Measurements from ENCODE around the gene HES4.

Gene HES4, protein sequence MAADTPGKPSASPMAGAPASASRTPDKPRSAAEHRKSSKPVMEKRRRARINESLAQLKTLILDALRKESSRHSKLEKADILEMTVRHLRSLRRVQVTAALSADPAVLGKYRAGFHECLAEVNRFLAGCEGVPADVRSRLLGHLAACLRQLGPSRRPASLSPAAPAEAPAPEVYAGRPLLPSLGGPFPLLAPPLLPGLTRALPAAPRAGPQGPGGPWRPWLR

DNA sequence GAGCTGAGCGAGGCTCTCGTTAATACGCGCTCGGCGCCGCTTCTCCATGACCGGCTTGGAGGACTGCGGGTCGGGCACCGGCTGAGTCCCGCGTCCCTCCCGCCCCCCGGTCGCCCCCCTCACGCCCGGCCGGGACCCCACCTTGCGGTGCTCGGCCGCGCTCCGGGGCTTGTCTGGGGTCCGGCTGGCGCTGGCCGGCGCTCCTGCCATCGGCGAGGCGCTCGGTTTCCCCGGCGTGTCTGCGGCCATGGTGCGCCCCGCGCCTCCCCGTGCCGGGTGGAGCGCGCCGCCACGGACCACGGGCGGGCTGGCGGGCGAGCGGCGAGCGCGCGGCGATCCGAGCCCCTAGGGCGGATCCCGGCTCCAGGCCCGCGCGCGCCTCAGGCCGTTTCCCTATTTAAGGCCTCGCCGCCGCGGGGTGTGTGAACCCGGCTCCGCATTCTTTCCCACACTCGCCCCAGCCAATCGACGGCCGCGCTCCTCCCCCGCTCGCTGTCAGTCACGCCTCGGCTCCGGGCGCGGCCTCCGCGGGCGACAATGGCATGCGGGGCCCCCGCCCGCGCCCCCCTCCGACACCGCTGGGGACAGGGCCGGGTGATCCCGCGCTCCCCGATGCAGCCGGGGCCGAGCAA lies at the start of gene HES4:
Gene HES4, minus strand, starts transcription at position 373 of the 632 bp plus-strand sequence. Its CDS starts 124 bp downstream, at position 249.
- DNase-seq, result peak; percentile 77

DNA sequence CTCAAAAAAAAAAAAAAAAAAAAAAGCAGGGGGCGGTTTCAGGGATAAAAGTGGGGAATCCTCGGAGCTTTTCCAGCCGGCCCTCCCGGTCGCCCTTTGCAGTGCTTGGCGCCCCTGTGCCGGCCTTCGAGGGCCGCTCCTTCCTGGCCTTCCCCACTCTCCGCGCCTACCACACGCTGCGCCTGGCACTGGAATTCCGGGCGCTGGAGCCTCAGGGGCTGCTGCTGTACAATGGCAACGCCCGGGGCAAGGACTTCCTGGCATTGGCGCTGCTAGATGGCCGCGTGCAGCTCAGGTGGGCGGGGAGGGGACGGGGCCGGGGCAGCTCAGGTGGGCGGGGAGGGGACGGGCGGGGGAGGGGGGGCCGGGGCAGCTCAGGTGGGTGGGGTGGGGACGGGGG lies 48.9 kb upstream of the HES4 start:
- no peak for DNase-seq

DNA sequence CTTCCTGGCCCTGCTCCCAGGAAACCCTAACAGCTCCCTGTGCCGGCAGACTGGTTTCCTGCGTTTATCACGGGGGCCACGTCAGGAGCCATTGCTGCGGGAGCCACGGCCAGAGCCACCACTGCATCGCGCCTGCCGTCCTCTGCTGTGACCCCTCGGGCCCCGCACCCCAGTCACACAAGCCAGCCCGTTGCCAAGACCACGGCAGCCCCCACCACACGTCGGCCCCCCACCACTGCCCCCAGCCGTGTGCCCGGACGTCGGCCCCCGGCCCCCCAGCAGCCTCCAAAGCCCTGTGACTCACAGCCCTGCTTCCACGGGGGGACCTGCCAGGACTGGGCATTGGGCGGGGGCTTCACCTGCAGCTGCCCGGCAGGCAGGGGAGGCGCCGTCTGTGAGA lies 48.1 kb upstream of the HES4 start:
- DNase-seq, result no peak

DNA sequence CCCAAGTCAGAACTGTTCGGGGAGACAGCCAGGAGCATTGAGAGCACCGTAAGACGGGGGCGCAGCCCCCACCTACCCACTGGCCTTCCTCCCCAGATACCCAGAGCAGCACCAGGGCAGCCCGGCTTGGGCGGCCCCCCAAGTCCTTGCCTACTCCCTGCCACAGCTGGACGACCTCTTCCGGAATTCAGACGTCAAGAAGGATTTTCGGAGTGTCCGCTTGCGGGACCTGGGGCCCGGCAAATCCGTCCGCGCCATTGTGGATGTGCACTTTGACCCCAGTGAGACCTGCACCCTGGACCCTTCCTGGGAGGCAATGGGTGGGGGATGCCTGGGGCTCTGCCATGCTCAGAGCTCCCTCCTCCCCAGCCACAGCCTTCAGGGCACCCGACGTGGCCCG lies 47.5 kb upstream of the HES4 start:
- DNase-seq, result no peak

DNA sequence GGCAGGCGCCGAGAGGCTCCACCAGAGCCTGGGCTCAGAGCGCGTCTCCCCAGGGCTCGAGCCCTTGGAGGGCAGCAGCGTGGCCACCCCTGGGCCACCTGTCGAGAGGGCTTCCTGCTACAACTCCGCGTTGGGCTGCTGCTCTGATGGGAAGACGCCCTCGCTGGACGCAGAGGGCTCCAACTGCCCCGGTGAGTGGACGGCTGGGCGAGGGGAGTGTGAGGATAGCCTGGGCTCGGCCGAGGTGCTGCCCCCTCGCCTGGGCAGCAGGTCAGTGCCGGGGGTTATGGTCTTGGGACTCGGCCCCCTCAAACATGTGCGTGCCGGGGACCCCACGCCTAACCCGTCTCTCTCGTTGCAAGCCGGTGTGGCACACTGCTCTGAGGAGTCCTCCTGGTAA lies 46.9 kb upstream of the HES4 start:
- DNase-seq, result no peak

DNA sequence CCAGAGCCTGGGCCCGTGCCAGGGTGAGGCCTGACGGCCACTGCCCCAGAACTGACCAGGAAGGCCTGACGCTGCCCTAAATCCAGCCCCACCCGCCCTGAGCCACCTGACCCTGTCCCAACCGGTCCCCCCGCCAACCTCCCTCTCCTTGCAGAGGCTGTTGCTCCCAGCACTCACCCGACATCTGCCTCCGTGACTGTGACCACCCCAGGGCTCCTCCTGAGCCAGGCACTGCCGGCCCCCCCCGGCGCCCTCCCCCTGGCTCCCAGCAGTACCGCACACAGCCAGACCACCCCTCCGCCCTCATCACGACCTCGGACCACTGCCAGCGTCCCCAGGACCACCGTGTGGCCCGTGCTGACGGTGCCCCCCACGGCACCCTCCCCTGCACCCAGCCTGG lies 46.3 kb upstream of the HES4 start:
- DNase-seq, result no peak

DNA sequence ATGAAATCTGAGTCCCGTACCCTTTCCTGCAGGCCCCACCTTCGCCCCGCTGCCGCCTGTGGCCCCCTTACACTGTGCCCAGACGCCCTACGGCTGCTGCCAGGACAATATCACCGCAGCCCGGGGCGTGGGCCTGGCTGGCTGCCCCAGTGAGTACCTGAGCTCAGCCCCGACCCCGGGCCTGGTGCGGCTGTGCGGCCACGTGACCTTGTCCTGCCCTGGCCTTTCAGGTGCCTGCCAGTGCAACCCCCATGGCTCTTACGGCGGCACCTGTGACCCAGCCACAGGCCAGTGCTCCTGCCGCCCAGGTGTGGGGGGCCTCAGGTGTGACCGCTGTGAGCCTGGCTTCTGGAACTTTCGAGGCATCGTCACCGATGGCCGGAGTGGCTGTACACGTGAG lies 45.2 kb upstream of the HES4 start:
- DNase-seq, result no peak

DNA sequence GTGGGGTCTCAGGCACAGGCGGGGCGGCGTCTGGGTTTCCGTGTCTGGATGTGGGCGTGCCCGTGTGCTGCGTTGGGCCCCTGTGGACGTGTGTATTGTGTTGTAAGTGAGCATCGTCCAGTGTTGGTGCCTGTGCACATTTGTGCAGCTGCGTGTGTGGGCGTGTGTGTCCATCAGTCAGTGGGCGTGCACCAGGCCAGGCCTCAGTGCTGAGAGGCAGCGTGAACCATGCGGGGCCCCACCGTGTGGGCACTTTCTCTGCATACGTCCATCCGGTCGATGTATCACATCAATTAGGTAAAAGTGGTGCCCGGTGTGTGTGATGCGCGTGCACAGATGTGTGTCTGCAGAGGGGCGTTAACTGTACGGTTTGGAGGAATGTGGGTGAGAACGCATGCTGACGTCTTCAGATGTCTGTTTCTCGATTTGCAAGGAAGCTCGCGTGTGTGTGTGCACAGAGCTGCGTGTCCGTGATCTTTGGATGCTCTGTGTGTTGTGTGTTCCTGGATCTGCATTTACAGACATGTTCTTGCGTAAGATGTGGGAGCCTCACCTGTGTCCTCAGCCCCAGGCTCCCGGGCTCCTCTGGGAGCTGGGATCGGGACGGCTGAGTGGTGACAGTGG lies 44.7 kb upstream of the HES4 start:
- DNase-seq, result no peak

DNA sequence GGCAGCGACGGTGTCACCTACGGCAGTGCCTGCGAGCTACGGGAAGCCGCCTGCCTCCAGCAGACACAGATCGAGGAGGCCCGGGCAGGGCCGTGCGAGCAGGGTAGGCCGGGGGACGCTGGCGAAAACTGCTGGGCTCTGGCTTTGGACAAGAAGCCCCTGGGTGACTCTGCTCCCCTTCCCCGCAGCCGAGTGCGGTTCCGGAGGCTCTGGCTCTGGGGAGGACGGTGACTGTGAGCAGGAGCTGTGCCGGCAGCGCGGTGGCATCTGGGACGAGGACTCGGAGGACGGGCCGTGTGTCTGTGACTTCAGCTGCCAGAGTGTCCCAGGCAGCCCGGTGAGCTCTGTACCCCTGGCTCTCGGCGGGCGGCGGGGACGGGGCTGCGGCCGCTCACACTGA lies 44.0 kb upstream of the HES4 start:
- DNase-seq, result no peak

DNA sequence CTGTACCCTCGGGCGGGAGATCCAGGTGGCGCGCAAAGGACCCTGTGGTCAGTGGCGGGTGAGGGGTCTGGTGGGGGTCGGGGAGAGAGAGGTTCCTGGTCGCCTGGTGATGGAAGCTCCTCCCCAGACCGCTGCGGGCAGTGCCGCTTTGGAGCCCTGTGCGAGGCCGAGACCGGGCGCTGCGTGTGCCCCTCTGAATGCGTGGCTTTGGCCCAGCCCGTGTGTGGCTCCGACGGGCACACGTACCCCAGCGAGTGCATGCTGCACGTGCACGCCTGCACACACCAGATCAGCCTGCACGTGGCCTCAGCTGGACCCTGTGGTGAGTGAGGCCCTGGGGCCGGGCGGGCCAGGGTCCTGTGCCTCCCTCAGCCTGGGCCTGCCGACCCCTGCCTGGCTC lies 43.5 kb upstream of the HES4 start:
- DNase-seq, result no peak

DNA sequence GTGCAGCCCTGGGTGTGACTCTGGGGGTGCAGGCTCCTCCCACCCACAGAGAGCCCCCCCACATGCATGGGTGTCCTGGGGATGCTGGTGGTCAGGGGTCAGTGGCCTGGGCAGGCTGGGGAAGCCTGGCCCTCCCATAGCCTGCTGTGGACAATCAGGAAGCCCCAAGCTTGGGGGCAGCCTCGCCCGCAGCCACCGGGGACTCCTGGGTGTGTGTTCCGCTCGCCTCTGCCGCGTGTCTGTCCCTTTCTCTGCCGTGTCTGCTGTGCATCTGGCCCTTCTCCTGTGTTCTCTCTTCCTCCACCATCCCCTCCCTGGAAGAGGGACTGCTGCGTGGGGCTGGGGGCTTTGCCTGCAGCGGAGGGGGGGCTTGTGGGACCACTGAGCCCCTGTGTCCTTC lies 42.9 kb upstream of the HES4 start:
- DNase-seq, result no peak

DNA sequence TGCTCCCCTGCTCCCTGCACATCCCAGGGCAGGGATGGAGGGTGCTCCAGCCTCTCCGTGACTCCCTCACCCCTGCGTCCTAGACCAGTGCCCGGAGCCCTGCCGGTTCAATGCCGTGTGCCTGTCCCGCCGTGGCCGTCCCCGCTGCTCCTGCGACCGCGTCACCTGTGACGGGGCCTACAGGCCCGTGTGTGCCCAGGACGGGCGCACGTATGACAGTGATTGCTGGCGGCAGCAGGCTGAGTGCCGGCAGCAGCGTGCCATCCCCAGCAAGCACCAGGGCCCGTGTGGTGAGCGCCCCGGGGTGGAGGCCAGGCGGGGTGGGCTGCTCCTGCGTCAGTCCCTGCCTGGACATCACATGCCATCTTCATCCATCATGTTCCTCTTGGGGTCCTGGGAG lies 42.0 kb upstream of the HES4 start:
- DNase-seq, result no peak

DNA sequence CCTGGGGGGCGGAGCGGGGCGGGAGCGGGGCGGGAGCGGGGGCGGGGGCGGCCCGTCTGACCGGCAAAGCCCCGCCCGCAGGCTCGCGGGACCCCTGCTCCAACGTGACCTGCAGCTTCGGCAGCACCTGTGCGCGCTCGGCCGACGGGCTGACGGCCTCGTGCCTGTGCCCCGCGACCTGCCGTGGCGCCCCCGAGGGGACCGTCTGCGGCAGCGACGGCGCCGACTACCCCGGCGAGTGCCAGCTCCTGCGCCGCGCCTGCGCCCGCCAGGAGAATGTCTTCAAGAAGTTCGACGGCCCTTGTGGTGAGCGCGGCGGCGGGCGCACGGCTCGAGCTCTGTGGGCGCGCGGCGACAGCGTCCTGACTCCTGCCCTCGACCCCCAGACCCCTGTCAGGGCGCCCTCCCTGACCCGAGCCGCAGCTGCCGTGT lies 41.2 kb upstream of the HES4 start:
- DNase-seq, result no peak

DNA sequence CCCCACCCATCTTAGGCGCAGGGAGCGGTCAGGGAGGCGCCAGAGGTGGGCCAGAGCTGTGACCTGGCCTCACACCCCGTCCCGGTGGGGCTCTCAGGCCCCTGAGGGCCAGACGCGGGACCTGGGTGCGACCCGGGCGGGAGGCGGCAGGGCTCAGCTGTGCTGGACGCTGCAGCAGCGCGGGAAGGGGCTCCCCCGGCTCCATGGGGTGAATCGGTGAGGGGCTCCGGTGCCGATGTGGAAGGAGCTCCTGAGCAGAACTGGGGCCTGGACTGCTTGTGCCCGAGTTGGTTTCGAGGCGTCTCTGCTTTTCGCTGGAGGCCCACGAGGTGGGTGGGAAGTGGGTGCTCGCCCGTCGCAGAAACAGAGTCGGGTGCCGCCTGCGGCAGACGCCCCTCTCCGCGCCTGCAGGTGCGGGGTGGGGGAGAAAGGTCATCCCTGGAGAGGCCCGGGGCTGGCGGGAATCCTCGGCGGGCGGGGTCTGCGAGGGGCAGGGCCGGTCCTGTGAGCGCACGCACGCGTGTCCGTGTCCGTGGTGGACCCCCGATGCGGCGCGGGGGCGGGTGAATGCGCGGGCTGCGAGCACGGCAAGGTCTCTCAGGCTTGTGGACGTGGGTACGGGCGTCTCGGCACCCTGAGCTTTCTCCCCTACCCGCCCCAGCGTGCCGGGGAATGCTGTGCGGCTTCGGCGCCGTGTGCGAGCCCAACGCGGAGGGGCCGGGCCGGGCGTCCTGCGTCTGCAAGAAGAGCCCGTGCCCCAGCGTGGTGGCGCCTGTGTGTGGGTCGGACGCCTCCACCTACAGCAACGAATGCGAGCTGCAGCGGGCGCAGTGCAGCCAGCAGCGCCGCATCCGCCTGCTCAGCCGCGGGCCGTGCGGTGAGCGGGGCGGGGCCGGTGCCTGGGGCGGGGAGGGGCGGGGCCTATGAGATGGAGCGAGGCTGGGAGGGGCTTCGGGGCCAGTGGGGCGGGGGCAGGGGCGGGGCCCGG lies 40.4 kb upstream of the HES4 start:
- DNase-seq, result peak; percentile 82

DNA sequence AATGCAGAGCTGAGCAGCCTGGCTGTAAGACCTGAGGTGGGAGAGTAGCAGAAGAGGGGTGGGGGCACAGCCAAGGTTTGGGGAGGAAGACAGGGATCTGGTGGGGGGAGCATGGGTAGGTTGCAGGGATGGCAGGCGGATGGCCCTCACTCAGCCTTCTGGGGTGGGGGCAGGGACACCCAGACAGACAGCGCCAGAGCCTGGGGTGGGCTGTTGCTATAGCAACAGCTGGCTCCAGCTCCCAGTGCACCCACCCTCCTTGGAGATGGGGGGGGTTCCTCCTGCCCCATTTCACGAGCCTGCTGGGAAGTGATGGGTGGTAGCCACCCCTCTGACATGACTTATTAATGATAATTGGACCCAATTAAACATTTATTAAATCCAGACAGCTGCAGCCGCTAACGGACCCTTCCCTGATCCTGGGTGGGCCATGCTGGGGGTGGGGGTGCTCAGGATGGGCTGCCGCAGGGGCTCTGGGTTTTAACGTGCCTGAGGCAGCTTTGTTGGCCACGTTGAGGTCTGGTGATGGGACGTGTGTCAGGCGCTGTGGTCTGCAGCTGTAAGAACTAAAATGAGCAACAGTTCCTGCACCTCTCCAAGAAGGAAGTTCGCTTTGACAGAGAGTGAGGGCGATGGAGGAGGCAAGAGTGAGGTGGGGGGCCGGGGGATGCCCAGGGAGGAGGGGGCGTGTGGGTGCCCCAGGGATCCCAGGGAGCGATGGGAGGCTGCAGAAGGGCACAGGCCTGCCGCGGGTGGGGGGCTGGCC lies 39.4 kb upstream of the HES4 start:
- no peak for DNase-seq

DNA sequence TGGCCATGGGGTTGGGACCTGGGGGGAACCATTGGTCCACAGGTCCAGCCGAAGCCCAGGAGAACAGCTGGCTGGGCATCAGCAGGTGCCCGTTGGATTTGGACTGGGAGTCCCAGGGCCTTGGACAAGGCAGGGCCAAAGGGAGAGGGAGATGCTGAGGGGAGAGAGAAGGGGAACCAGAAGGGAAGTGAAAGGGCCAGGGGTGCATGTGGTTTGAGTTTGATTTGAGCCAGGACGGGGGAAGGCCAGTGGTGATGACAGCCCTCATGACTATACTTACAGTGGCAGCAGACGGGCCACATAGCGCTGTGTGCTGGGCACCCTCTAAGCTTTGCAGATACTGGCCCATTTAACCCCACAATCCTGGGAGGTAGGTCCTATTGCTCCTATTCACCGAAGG lies 38.8 kb upstream of the HES4 start:
- DNase-seq, result no peak

DNA sequence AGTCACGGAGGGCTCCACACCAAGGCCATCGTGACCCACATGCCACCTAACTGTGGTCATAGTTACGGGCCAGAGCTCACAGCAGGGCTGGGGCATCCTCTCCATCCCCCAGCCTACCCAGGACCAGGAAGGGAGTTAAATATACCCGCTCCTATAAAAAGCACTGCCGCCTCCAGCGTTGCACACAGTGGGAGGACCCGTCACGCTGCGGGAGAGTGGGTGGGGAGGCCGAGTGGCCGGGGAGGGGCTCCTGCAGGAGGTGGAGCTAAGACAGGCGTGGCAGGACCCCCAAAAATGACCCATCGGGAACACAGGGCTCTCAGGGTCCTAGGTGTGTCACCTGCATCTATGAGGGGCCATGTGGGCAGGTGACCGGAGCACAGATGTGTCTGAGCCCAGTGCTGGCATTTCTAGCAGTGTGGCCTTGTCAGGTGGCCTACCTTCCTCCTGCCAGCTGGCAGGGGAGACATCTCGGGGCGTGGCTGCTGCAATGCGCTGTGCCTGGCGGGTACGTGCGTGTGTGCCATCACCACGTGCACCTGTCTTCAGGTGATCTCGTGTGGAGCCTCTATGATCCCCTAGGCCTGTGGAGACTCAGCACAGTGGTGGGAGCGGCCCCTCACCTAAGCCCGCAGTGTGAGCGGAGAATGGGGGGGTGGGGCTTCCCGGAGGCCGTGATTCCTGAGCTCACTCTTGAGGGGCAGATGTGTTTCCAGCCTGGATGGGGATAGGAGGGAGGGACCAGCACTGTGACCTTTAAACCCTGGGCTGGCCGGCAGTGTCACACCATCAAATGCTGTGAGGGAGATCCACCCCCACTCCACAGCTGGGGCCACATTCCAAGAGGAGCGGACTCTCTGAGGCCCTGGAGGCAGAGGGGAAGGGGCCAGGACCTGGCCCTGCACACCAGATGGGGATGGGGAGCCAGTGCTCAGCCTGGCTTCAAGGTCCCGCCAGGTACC lies 37.8 kb upstream of the HES4 start:
- DNase-seq, result no peak

DNA sequence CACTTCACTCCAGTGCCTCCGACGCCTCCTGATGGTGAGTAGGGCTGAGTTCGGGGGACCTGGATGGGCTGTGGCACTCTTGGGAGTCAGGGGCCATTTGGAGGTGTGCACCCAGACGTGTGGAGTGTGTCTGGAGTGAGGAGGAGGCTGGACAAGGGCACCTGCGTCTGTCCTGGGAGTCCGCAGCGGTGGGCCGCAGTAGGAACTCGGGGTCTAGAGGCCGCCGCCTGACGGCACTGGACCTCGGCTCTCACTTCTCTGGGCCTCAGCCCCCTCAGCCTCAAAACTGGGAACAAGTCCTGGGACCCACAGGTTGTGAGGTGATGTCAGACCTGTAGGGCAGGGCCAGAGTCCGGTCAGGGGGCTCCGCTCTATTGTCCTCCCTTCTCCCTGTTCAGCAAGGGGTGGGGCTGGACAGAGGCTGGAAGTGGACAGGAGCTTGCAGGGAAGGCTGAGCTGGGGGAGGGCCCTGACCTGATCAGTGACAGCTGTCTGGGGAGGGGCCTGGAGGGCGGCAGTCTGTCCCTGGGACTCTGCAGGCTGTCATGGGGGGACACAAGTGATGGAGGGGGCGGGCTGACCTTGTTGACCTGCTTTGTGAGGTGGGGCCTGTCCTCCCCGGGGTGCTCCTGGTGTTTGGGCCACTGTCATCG lies 35.5 kb upstream of the HES4 start:
- no peak for DNase-seq

DNA sequence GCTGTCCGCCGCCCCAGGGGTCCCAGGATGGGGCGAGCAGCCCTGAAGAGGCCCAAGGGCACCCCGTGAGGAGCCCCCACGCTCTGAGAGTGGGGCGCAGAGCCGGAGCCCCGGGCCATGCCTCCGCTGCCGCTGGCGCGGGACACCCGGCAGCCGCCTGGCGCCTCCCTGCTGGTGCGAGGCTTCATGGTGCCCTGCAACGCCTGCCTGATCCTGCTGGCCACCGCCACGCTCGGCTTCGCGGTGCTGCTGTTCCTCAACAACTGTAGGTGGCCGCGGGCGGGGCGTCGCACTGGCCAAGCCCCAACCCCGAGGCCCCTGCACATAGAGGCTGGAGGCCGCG lies 34.5 kb upstream of the HES4 start:
- DNase-seq, result no peak

DNA sequence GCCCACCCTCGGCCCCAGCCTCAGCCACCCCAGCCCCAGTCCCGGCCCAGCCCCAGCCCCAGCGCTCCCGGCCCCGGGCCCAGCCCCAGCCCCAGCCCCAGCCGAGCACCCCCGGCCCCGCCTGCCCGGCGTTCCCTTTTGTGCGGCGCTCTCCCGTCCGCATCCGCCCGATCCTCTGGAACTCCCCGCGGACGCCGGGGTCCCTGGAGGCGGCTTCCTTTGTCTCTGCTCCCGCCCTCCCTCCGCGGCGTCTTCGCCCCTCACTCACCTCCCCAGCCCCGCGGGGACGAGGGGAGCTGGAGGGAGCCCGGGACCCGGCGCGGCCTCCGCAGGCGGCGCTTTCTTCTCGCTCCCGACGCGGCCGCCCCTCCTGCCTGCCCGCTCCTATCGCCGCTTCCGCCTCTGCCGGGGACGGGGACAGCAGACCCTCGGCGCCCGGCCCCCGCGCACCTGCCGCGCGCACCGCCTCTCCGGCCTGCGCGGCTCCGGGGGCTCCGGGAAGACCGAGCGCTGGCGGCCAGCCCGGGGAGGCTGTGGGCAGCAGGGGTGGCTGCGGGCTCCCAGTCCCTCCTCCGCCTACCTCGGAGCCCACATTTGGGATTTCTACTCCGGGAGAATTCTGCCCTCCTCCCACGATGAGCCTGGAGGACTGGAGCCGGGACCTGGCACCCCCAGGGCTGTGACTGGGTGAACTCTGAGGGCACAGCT lies 34.0 kb upstream of the HES4 start:
- DNase-seq, result no peak
